SK-N-SH (cell line): ENCODE data around the gene NFATC4. TPM values are rescaled to one million over a fixed set of nuclear protein-coding genes. Genes with fewer than 3 reads are reported as not detected.

ENCODE experiments used
- CTCF ChIA-PET: fragments of 300-600, 350-600 bp; formaldehyde crosslinking; extraction: SDS; loops from one replicate; lab custom pipeline; 2021; lab: Yijun Ruan, JAX
- POLR2A ChIA-PET: fragments of 350-600 bp; sonication (Branson Sonifier 250); formaldehyde crosslinking; extraction: SDS; loops from one replicate; lab custom pipeline; 2020; ENCODE audit warnings: antibody characterized with exemption, inconsistent platforms; lab: Yijun Ruan, JAX
- DNase-seq: peaks from one replicate; pipeline ENCODE4 v3.0.0; 2012
- H2AFZ ChIP-seq: fragments of 200-600 bp; sonication (generic); 2 replicates; pipeline ENCODE4 v1.8.1; 2016; ENCODE audit warnings: antibody characterized with exemption, mild to moderate bottlenecking, low read depth
- H3F3A ChIP-seq: fragments of 200-600 bp; sonication (generic); replicated peaks from 2 replicates; pipeline ENCODE3; 2016; ENCODE audit warnings: antibody characterized with exemption, mild to moderate bottlenecking; ENCODE audit not compliant: insufficient read depth
- H3K27ac ChIP-seq, 2 experiments: fragments of 200-500 bp in 1 of 2; fragments of 200-600 bp in 1 of 2; sonication (Bioruptor generic) in 1 of 2; sonication (generic), shearing (Covaris generic) in 1 of 2; 2 replicates each; pipeline versions ENCODE4 v1.5.1 to v1.6.1; 2014 to 2016; ENCODE audit warnings: low read depth in 2 of 2, inconsistent platforms in 1 of 2, low read length in 1 of 2, mild to moderate bottlenecking in 1 of 2, mixed read lengths in 1 of 2
- H3K27me3 ChIP-seq: fragments of 200-600 bp; sonication (generic), shearing (Covaris generic); 2 replicates; pipeline ENCODE4 v1.6.1; 2016; ENCODE audit warnings: mixed run types; ENCODE audit not compliant: insufficient read depth
- H3K36me3 ChIP-seq, 2 experiments: fragments of 200-500 bp in 1 of 2; fragments of 200-600 bp in 1 of 2; sonication (Bioruptor generic) in 1 of 2; sonication (generic) in 1 of 2; replicated peaks in 1 of 2; 2 replicates each; pipeline versions ENCODE3 to v1.5.1; 2014 to 2016; ENCODE audit warnings: low read length in 1 of 2, mild to moderate bottlenecking in 1 of 2; ENCODE audit not compliant: insufficient read depth in 2 of 2, control insufficient read depth in 1 of 2
- H3K4me1 ChIP-seq, 2 experiments: fragments of 200-500 bp in 1 of 2; fragments of 200-600 bp in 1 of 2; sonication (Bioruptor generic) in 1 of 2; sonication (generic), shearing (Covaris generic) in 1 of 2; 2 replicates each; pipeline versions ENCODE4 v1.5.1 to v1.6.1; 2014 to 2016; ENCODE audit warnings: low read depth in 1 of 2, low read length in 1 of 2, mixed run types in 1 of 2; ENCODE audit not compliant: insufficient read depth in 2 of 2, control insufficient read depth in 1 of 2
- H3K4me2 ChIP-seq: fragments of 200-600 bp; sonication (generic), shearing (Covaris generic); 2 replicates; pipeline ENCODE4 v1.6.1; 2017; ENCODE audit warnings: mixed run types
- H3K4me3 ChIP-seq, 2 experiments: fragments of 200-500 bp in 1 of 2; fragments of 200-600 bp in 1 of 2; sonication (Bioruptor generic) in 1 of 2; sonication (generic), shearing (Covaris generic) in 1 of 2; 2 replicates each; pipeline versions ENCODE4 v1.5.1 to v1.8.1; 2014 to 2016; ENCODE audit warnings: low read depth in 2 of 2, inconsistent platforms in 1 of 2, low read length in 1 of 2, mild to moderate bottlenecking in 1 of 2, mixed read lengths in 1 of 2, moderate library complexity in 1 of 2
- H3K79me2 ChIP-seq: fragments of 200-600 bp; sonication (generic); 2 replicates; pipeline ENCODE4 v1.8.1; 2017; ENCODE audit warnings: mild to moderate bottlenecking; ENCODE audit not compliant: insufficient read depth
- H3K9ac ChIP-seq: fragments of 200-600 bp; sonication (generic); 2 replicates; pipeline ENCODE4 v1.6.1; 2017; ENCODE audit warnings: mixed run types
- H3K9me2 ChIP-seq: fragments of 200-600 bp; sonication (generic); 2 replicates; pipeline ENCODE4 v1.6.1; 2017; ENCODE audit warnings: mixed run types
- H3K9me3 ChIP-seq: fragments of 200-600 bp; sonication (generic); 2 replicates; pipeline ENCODE4 v1.6.1; 2017; ENCODE audit warnings: mixed run types, mild to moderate bottlenecking, moderate library complexity
- H4K20me1 ChIP-seq: fragments of 200-600 bp; sonication (generic); 2 replicates; pipeline ENCODE4 v1.6.1; 2017; ENCODE audit warnings: mild to moderate bottlenecking, mixed run types; ENCODE audit not compliant: insufficient read depth
- ELF1 ChIP-seq: IDR thresholded peaks from 2 replicates; pipeline ENCODE4 v1.4.0; 2012
- EP300 ChIP-seq, 2 experiments: IDR thresholded peaks; 2 replicates each; pipeline versions ENCODE4 v1.4.0 to v1.6.1; 2012; ENCODE audit warnings: borderline replicate concordance in 1 of 2, low read depth in 1 of 2, low read length in 1 of 2
- GABPA ChIP-seq: IDR thresholded peaks from 2 replicates; pipeline ENCODE4 v1.4.0; 2012; ENCODE audit warnings: low read depth, mild to moderate bottlenecking
- GATA2 ChIP-seq: sonication (generic); formaldehyde crosslinking; IDR thresholded peaks from 2 replicates; pipeline ENCODE4 v1.5.0; 2020; ENCODE audit warnings: mild to moderate bottlenecking, missing genetic modification reagents
- NFIC ChIP-seq: IDR thresholded peaks from 2 replicates; pipeline ENCODE4 v1.4.0; 2012; ENCODE audit warnings: borderline replicate concordance
- RAD21 ChIP-seq: IDR thresholded peaks from 2 replicates; pipeline ENCODE4 v1.6.1; 2012; ENCODE audit warnings: mild to moderate bottlenecking, low read length
- RFX5 ChIP-seq: IDR thresholded peaks from 2 replicates; pipeline ENCODE4 v1.6.1; 2012; ENCODE audit warnings: mild to moderate bottlenecking, improper control_type of control experiment, low read length
- TAF1 ChIP-seq: IDR thresholded peaks from 2 replicates; pipeline ENCODE4 v1.6.1; 2012; ENCODE audit warnings: low read depth, mild to moderate bottlenecking, low read length, moderate library complexity, borderline replicate concordance
- TCF12 ChIP-seq: IDR thresholded peaks from 2 replicates; pipeline ENCODE4 v1.4.0; 2012
- TEAD4 ChIP-seq: IDR thresholded peaks from 2 replicates; pipeline ENCODE4 v1.4.0; 2012; ENCODE audit warnings: mild to moderate bottlenecking, borderline replicate concordance; ENCODE audit not compliant: insufficient read depth
- YY1 ChIP-seq: IDR thresholded peaks from 2 replicates; pipeline ENCODE4 v1.4.0; 2012; ENCODE audit warnings: low read depth, mild to moderate bottlenecking
- WGBS: methylation state at CpG from one replicate; pipeline ENCODE4 v1.1.6; 2017; ENCODE audit warnings: low lambda C conversion rate; 5-methylcytosine and 5-hydroxymethylcytosine counted together
- polyA plus RNA-seq, 3 experiments: library from polyadenylated mRNA; depleted of rRNA; stranded (reverse); fragments of >200 nt; gene quantifications; 2 replicates each; pipeline ENCODE4 v1.2.3, GENCODE V29; 2012
- TF ChIP-seq, protein P1 (sequence below): IDR thresholded peaks from 2 replicates; pipeline ENCODE4; 2012
- TF ChIP-seq, protein P2 (sequence below): fragments of 200-600 bp; sonication (generic); IDR thresholded peaks from 2 replicates; pipeline ENCODE4 v1.6.1; 2017; ENCODE audit warnings: antibody characterized with exemption, mild to moderate bottlenecking, moderate library complexity
- TF ChIP-seq, protein P3 (sequence below): IDR thresholded peaks from 2 replicates; pipeline ENCODE4 v1.4.0; 2012; ENCODE audit warnings: low read depth, borderline replicate concordance
- TF ChIP-seq, protein P4 (sequence below): IDR thresholded peaks from 2 replicates; pipeline ENCODE4 v1.4.0; 2012; ENCODE audit warnings: low read depth, borderline replicate concordance
- TF ChIP-seq, protein P5 (sequence below): fragments of 150-350 bp; IDR thresholded peaks from 2 replicates; pipeline ENCODE4 v1.6.1; 2017; ENCODE audit warnings: antibody characterized with exemption, low read length, low read depth, borderline replicate concordance

The NFATC4 gene
- polyA plus RNA-seq, 1 of the 3 experiments (the other 2 are of a cell fraction), result 25.3 TPM

DNA sequence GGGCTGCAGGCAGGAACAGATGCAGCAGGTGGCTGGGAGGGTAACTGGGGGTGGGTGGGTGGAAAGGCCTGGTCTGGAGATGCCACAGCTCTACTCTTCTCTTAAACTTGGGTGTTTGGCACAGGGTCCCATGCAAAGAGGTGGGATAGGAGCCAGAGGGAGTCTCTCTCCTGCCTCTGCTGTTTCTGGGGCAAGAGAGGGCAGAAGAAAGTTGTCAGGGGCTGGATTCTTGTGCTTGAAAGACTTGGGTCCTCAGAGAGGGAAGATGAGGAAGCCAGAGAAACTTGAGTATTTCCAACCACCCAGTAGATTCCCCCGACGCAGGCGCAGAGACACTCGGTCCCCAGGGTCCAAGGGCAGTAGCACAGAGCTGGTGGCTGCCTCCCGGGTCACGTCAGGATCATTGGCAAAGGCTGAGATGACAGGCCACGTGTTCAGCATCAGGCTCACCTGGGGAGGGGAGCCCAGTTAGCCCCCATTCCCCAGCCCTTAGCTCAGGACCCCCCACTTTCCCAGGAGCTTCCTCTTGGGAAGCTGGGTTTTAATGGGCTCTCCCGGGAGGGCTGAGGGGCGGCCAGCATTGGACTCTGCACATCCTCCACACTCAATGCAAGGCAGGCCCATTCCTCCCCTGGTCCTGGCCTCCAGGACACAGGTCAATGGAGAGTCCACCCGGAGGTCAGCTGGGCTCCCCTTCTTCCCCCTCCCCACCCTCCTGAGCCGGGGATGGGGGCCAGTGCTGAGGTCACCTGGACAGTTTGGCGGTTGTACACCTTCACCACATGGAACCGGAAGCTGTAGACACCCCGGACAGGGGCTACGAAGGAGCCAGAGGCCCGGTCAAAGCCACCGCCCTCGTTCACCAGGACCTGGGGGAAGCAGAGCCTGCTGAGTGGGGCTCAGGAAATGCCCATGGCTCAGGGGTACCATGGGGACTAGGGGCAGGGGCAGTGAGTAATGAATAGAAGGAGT is 59.8 kb downstream of the NFATC4 start:
- H2AFZ ChIP-seq, result no peak overlapping the region
- peaks cover 27% of the 10 kb centered on the region for H3K79me2 ChIP-seq
- peaks cover 26 to 31% of the 10 kb centered on the region in 2 experiments; a peak in 3 of 4 replicates for H3K4me1 ChIP-seq
- peaks cover 10% of the 10 kb centered on the region for H4K20me1 ChIP-seq
- H3K9ac ChIP-seq, result no peak overlapping the region
- peaks cover 7 to 9% of the 10 kb centered on the region in 2 experiments for H3K36me3 ChIP-seq
- ChIA-PET POLR2A (no interaction called here), CTCF (interaction anchor here (0.7 to 16.1 kb wide), 9 partner anchors 9 to 185 kb away, joined by 3 to 275 read pairs (median 5); partner anchors contain the start of genes ADCY4 and TINF2)
- H3K27me3 ChIP-seq, result no peaks in the 10 kb centered on the region
- H3K4me3 ChIP-seq, result no peak overlapping the region
- DNase-seq, result no peak
- no peak overlapping the region for H3K4me2 ChIP-seq
- TF ChIP-seq, protein P1, sequence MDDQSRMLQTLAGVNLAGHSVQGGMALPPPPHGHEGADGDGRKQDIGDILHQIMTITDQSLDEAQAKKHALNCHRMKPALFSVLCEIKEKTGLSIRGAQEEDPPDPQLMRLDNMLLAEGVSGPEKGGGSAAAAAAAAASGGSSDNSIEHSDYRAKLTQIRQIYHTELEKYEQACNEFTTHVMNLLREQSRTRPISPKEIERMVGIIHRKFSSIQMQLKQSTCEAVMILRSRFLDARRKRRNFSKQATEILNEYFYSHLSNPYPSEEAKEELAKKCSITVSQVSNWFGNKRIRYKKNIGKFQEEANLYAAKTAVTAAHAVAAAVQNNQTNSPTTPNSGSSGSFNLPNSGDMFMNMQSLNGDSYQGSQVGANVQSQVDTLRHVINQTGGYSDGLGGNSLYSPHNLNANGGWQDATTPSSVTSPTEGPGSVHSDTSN, result no peak
- TF ChIP-seq TCF12 (no peak), ELF1 (no peak), GABPA (no peak), NFIC (no peak), TEAD4 (no peak), YY1 (no peak), RFX5 (no peak), EP300 (IDR thresholded peaks at IDR 0.05; ENCODE audit: borderline replicate concordance in 1 of 2, low read depth in 1 of 2, low read length in 1 of 2) (no peak), GATA2 (no peak), RAD21 (no peak), TAF1 (no peak)
- TF ChIP-seq, protein P2, sequence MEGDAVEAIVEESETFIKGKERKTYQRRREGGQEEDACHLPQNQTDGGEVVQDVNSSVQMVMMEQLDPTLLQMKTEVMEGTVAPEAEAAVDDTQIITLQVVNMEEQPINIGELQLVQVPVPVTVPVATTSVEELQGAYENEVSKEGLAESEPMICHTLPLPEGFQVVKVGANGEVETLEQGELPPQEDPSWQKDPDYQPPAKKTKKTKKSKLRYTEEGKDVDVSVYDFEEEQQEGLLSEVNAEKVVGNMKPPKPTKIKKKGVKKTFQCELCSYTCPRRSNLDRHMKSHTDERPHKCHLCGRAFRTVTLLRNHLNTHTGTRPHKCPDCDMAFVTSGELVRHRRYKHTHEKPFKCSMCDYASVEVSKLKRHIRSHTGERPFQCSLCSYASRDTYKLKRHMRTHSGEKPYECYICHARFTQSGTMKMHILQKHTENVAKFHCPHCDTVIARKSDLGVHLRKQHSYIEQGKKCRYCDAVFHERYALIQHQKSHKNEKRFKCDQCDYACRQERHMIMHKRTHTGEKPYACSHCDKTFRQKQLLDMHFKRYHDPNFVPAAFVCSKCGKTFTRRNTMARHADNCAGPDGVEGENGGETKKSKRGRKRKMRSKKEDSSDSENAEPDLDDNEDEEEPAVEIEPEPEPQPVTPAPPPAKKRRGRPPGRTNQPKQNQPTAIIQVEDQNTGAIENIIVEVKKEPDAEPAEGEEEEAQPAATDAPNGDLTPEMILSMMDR, result no peak
- TF ChIP-seq, protein P3, sequence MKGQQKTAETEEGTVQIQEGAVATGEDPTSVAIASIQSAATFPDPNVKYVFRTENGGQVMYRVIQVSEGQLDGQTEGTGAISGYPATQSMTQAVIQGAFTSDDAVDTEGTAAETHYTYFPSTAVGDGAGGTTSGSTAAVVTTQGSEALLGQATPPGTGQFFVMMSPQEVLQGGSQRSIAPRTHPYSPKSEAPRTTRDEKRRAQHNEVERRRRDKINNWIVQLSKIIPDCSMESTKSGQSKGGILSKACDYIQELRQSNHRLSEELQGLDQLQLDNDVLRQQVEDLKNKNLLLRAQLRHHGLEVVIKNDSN, result no peak
- TF ChIP-seq, protein P4, sequence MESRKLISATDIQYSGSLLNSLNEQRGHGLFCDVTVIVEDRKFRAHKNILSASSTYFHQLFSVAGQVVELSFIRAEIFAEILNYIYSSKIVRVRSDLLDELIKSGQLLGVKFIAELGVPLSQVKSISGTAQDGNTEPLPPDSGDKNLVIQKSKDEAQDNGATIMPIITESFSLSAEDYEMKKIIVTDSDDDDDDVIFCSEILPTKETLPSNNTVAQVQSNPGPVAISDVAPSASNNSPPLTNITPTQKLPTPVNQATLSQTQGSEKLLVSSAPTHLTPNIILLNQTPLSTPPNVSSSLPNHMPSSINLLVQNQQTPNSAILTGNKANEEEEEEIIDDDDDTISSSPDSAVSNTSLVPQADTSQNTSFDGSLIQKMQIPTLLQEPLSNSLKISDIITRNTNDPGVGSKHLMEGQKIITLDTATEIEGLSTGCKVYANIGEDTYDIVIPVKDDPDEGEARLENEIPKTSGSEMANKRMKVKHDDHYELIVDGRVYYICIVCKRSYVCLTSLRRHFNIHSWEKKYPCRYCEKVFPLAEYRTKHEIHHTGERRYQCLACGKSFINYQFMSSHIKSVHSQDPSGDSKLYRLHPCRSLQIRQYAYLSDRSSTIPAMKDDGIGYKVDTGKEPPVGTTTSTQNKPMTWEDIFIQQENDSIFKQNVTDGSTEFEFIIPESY, result no peak
- TF ChIP-seq, protein P5, sequence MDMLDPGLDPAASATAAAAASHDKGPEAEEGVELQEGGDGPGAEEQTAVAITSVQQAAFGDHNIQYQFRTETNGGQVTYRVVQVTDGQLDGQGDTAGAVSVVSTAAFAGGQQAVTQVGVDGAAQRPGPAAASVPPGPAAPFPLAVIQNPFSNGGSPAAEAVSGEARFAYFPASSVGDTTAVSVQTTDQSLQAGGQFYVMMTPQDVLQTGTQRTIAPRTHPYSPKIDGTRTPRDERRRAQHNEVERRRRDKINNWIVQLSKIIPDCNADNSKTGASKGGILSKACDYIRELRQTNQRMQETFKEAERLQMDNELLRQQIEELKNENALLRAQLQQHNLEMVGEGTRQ, result no peak
- TF ChIP-seq, all 33 proteins: peak for 0
- no peak overlapping the region for H3K27ac ChIP-seq
- peaks cover 7% of the 10 kb centered on the region for H3F3A ChIP-seq
- H3K9me2 ChIP-seq, result no peaks in the 10 kb centered on the region
- H3K9me3 ChIP-seq, result no peaks in the 10 kb centered on the region
- 93% methylated on average over 12 of the region's 18 CpGs for WGBS
